ENCODE data around the gene ATXN7L2. TPM values are rescaled to one million over a fixed set of nuclear protein-coding genes. Genes with fewer than 3 reads are reported as not detected.

ATXN7L2 gene
- total RNA-seq, 4 donors from 2014 or later, result 6.5 to 6.8 (median 6.5) TPM

GRCh38 chr1:109509176-109510134 is 25.8 kb downstream of the ATXN7L2 start, which contains the start of gene AMIGO1:
Gene AMIGO1 (minus strand): TSS chr1:109509727. CDS start chr1:109508912, 815 bp downstream.
- Histone ChIP-seq H3K4me3 (peak within 1 kb of the TSS; percentile 51 to 85 (median 66)), H3K27me3 (no peaks in the 10 kb centered on the region), H3K4me1 (peaks cover 0 to 19% (median 10%) of the 10 kb centered on the region in 4 donors), H3K27ac (peak within 1 kb of the TSS in 3 of 4 donors; percentile 66 to 82 (median 75)), H3K9me3 (no peaks in the 10 kb centered on the region), H3K36me3 (peaks cover 0 to 18% (median 0%) of the 10 kb centered on the region in 3 donors)
- TF ChIP-seq EP300 (IDR thresholded peaks at IDR 0.05), result peak in 1 of 2 donors; percentile 6
- TF ChIP-seq, protein P1, sequence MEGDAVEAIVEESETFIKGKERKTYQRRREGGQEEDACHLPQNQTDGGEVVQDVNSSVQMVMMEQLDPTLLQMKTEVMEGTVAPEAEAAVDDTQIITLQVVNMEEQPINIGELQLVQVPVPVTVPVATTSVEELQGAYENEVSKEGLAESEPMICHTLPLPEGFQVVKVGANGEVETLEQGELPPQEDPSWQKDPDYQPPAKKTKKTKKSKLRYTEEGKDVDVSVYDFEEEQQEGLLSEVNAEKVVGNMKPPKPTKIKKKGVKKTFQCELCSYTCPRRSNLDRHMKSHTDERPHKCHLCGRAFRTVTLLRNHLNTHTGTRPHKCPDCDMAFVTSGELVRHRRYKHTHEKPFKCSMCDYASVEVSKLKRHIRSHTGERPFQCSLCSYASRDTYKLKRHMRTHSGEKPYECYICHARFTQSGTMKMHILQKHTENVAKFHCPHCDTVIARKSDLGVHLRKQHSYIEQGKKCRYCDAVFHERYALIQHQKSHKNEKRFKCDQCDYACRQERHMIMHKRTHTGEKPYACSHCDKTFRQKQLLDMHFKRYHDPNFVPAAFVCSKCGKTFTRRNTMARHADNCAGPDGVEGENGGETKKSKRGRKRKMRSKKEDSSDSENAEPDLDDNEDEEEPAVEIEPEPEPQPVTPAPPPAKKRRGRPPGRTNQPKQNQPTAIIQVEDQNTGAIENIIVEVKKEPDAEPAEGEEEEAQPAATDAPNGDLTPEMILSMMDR (IDR thresholded peaks at IDR 0.05), result peak in 1 of 5 experiments; percentile 20
- TF ChIP-seq POLR2A (IDR thresholded peaks at IDR 0.05), result no peak
- 1% methylated on average over 28 to 90 of the region's 100 CpGs for WGBS, 2 donors
- DNase-seq (ENCODE audit: low spot score in 2 of 2), result no peak

DNA sequence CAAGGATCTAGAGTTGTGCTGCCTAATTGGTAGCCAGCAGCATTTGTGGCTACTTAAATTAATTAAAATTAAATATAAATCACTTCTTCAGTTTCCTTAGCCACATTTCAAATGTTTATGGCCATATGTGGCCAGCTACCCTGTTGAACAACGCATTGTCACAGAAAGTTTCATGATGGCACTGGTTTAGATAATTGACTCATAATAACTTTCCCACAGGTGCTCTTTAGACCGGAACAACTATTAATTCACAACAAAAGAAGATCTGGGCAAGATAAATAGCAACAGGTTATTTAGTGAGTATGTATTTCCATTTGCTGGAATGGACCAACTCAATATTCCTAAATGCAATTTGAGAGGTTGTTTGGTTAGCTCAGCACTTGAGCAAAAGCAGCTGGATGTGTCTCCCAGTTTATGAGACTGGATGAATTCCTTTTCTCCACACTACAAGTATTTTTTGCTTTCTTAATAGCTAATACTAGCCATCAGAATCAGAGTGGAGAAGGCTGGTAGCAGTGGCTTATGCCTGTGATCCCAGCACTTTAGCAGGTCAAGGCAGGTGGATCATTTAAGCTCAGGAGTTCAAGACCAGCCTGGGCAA is 29.5 kb downstream of the ATXN7L2 start:
- DNase-seq (ENCODE audit: low spot score in 2 of 2), result no peak
- H3K27me3 ChIP-seq, result no peaks in the 10 kb centered on the region
- no peaks in the 10 kb centered on the region for H3K36me3 ChIP-seq
- H3K9me3 ChIP-seq, result no peaks in the 10 kb centered on the region
- H3K4me1 ChIP-seq, result peaks cover 0 to 19% (median 10%) of the 10 kb centered on the region in 4 donors
- no peak overlapping the region for H3K27ac ChIP-seq
- H3K4me3 ChIP-seq, result no peak overlapping the region
- TF ChIP-seq EP300 (IDR thresholded peaks at IDR 0.05), result no peak
- TF ChIP-seq, protein P1 (IDR thresholded peaks at IDR 0.05), result no peak
- TF ChIP-seq POLR2A (IDR thresholded peaks at IDR 0.05), result no peak
- 87 to 90% methylated on average over 2 of the region's 2 CpGs for WGBS, 2 donors

- TF ChIP-seq POLR2A (IDR thresholded peaks at IDR 0.05) (no peak), EP300 (IDR thresholded peaks at IDR 0.05) (no peak)
- TF ChIP-seq, protein P1 (IDR thresholded peaks at IDR 0.05), result no peak
- Histone ChIP-seq H3K9me3 (no peaks in the 10 kb centered on the region), H3K36me3 (no peaks in the 10 kb centered on the region), H3K4me3 (no peak overlapping the region), H3K27me3 (no peaks in the 10 kb centered on the region), H3K4me1 (peaks cover 0 to 8% (median 6%) of the 10 kb centered on the region in 4 donors), H3K27ac (no peak overlapping the region)
- 58 to 62% methylated on average over 3 of the region's 3 CpGs for WGBS, 2 donors
- no peak for DNase-seq (ENCODE audit: low spot score in 2 of 2)
Observed at GRCh38 chr1:109514846-109515245, 31.1 kb downstream of the ATXN7L2 start.

DNA sequence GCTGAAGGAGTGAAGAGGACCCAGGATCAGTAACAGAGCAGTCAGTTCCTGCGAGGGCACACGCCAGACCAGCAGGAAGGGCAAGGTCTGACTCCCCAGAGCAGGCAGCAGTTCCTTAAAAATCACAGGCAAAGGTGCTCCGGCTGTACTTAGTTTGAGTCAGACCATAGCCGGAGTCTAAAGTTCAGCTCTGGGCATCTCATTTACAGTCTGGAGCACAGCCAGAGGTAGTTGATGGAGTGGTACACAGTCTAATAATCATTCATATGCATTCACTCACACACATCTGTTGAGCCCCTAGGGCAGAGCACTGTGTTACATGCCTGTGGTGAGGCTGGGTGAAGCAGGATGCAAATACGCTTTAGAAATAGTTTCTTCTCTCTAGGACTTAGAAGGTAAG is 33.2 kb downstream of the ATXN7L2 start:
- Histone ChIP-seq H3K4me1 (peaks cover 0 to 10% (median 2%) of the 10 kb centered on the region in 4 donors), H3K27ac (no peak overlapping the region), H3K9me3 (no peaks in the 10 kb centered on the region), H3K36me3 (no peaks in the 10 kb centered on the region), H3K27me3 (peaks cover 0 to 2% of the 10 kb centered on the region in 2 donors), H3K4me3 (no peak overlapping the region)
- WGBS, 2 donors, result 75 to 77% methylated on average over 5 of the region's 5 CpGs
- no peak for DNase-seq (ENCODE audit: low spot score in 2 of 2)
- TF ChIP-seq, protein P1 (IDR thresholded peaks at IDR 0.05), result no peak
- TF ChIP-seq EP300 (IDR thresholded peaks at IDR 0.05) (no peak), POLR2A (IDR thresholded peaks at IDR 0.05) (no peak)

Data from tibial nerve (tissue), 4 donors.